Upper lobe of right lung (tissue), 1 donor: ENCODE data around the gene ANKRD13B. TPM values are rescaled to one million over a fixed set of nuclear protein-coding genes. Genes with fewer than 3 reads are reported as not detected.

Source experiments
- ATAC-seq: fragments of 200-7000 bp; cut with Tn5 transposase; one replicate; pipeline ENCODE4 v1.9.1; 2020; ENCODE audit warnings: mild to moderate bottlenecking, moderate library complexity
- DNase-seq: peaks from one replicate; pipeline ENCODE4 v3.0.0-alpha.2; 2020
- H3K27ac ChIP-seq: fragments of 200-600 bp; one replicate; pipeline ENCODE4 v1.8.0; 2022
- H3K27me3 ChIP-seq: fragments of 200-600 bp; one replicate; pipeline ENCODE4 v1.8.0; 2022; ENCODE audit warnings: mild to moderate bottlenecking
- H3K36me3 ChIP-seq: fragments of 200-600 bp; one replicate; pipeline ENCODE4 v1.8.0; 2022
- H3K4me1 ChIP-seq: fragments of 200-600 bp; one replicate; pipeline ENCODE4 v1.8.0; 2022
- H3K4me3 ChIP-seq: fragments of 200-600 bp; one replicate; pipeline ENCODE4 v1.8.0; 2022; ENCODE audit warnings: mild to moderate bottlenecking
- H3K9me3 ChIP-seq: fragments of 200-600 bp; one replicate; pipeline ENCODE4 v1.8.0; 2022
- CTCF ChIP-seq: fragments of 200-600 bp; IDR thresholded peaks from one replicate; pipeline ENCODE4 v1.8.0; 2022; ENCODE audit warnings: antibody characterized with exemption
- intact Hi-C: fragments of 100-400 bp; cut with DNase I; formaldehyde crosslinking; loops from one replicate; pipeline ENCODE4 v1.11.0; 2022
- total RNA-seq: library from RNA; stranded (reverse); fragmentation: NEBNext Ultra II Directional; extraction: Animal tissue kit (Norgen Biotek cat#: 25700); gene quantifications from one replicate; pipeline ENCODE4 v1.2.1, GENCODE V29; 2021
- donor health status: DM: no; HTN: yes; CAD: no; lungs with severe emphysema.

ANKRD13B gene
- total RNA-seq, 1 donor from 2014 or later, result 6.8 TPM

- H3K4me1 ChIP-seq, result peaks cover 31% of the 10 kb centered on the region
These were observed 2.4 kb downstream of the ANKRD13B start for GRCh38 chr17:29595107-29595942.

GRCh38 chr17:29595943-29596774, 3.2 kb downstream of the ANKRD13B start:
- Histone ChIP-seq H3K4me3 (no peak overlapping the region), H3K9me3 (no peaks in the 10 kb centered on the region), H3K4me1 (peaks cover 23% of the 10 kb centered on the region), H3K36me3 (no peaks in the 10 kb centered on the region), H3K27ac (no peak overlapping the region), H3K27me3 (no peaks in the 10 kb centered on the region)
- no peak for ATAC-seq
- intact Hi-C loops, result no loop called here
- no peak for TF ChIP-seq CTCF
- no peak for DNase-seq

More at GRCh38 chr17:29595107-29595942, 2.4 kb downstream of the ANKRD13B start:
- H3K9me3 ChIP-seq, result no peaks in the 10 kb centered on the region
- no peaks in the 10 kb centered on the region for H3K27me3 ChIP-seq
- intact Hi-C loops, result no loop called here
- no peak for DNase-seq
- H3K4me3 ChIP-seq, result no peak overlapping the region
- H3K27ac ChIP-seq, result no peak overlapping the region
- H3K36me3 ChIP-seq, result no peaks in the 10 kb centered on the region
- ATAC-seq, result no peak
- TF ChIP-seq CTCF, result no peak

GRCh38 chr17:29596811-29597210, 3.9 kb downstream of the ANKRD13B start:
- intact Hi-C loops, result no loop called here
- Histone ChIP-seq H3K4me3 (no peak overlapping the region), H3K27me3 (no peaks in the 10 kb centered on the region), H3K36me3 (no peaks in the 10 kb centered on the region), H3K4me1 (peaks cover 16% of the 10 kb centered on the region), H3K27ac (no peak overlapping the region), H3K9me3 (no peaks in the 10 kb centered on the region)
- no peak for ATAC-seq
- TF ChIP-seq CTCF, result no peak
- DNase-seq, result no peak

GRCh38 chr17:29597361-29598172, 4.6 kb downstream of the ANKRD13B start:
- DNase-seq (no peak), ATAC-seq (no peak)
- intact Hi-C loops, result no loop called here
- no peaks in the 10 kb centered on the region for H3K9me3 ChIP-seq
- no peak overlapping the region for H3K4me3 ChIP-seq
- no peaks in the 10 kb centered on the region for H3K27me3 ChIP-seq
- TF ChIP-seq CTCF, result no peak
- H3K36me3 ChIP-seq, result no peaks in the 10 kb centered on the region
- no peak overlapping the region for H3K27ac ChIP-seq
- peaks cover 9% of the 10 kb centered on the region for H3K4me1 ChIP-seq

- Histone ChIP-seq H3K4me3 (no peak overlapping the region), H3K36me3 (no peaks in the 10 kb centered on the region), H3K27ac (no peak overlapping the region), H3K27me3 (no peaks in the 10 kb centered on the region), H3K9me3 (no peaks in the 10 kb centered on the region), H3K4me1 (no peaks in the 10 kb centered on the region)
- DNase-seq (no peak), ATAC-seq (no peak)
- intact Hi-C loops, result no loop called here
- no peak for TF ChIP-seq CTCF
These were observed 10.3 kb downstream of the ANKRD13B start for GRCh38 chr17:29603109-29603674.
